Nephron (organoid): ENCODE results near the gene NAA40.

Source experiments
- H3K27ac Mint-ChIP-seq, 3 experiments: 2 replicates each; pipeline ENCODE4 v1.8.0; 2020; ENCODE audit warnings: mixed read lengths in 3 of 3, mild to moderate bottlenecking in 2 of 3, moderate library complexity in 1 of 3
- H3K27me3 Mint-ChIP-seq: 2 replicates; pipeline ENCODE4 v1.8.0; 2021; ENCODE audit warnings: low read depth, mild to moderate bottlenecking, moderate library complexity, mixed read lengths
- H3K36me3 Mint-ChIP-seq: 2 replicates; pipeline ENCODE4 v1.8.0; 2020; ENCODE audit warnings: low read depth, mixed read lengths
- H3K4me1 Mint-ChIP-seq: 2 replicates; pipeline ENCODE4 v1.8.0; 2020; ENCODE audit warnings: mixed read lengths
- H3K4me3 Mint-ChIP-seq, 3 experiments: 2 replicates each; pipeline ENCODE4 v1.8.0; 2020; ENCODE audit warnings: mild to moderate bottlenecking in 3 of 3, mixed read lengths in 3 of 3, moderate library complexity in 2 of 3
- H3K9me3 Mint-ChIP-seq: 2 replicates; pipeline ENCODE4 v1.8.0; 2020; ENCODE audit warnings: mixed read lengths
- TF ChIP-seq, protein P1 (sequence below), 3 experiments: fragments of 200-600 bp; sonication (generic); IDR thresholded peaks; one replicate each; pipeline ENCODE4 v1.5.0; 2021; ENCODE audit warnings: antibody characterized with exemption in 3 of 3; ENCODE audit not compliant: unreplicated experiment in 3 of 3

The NAA40 gene

DNA sequence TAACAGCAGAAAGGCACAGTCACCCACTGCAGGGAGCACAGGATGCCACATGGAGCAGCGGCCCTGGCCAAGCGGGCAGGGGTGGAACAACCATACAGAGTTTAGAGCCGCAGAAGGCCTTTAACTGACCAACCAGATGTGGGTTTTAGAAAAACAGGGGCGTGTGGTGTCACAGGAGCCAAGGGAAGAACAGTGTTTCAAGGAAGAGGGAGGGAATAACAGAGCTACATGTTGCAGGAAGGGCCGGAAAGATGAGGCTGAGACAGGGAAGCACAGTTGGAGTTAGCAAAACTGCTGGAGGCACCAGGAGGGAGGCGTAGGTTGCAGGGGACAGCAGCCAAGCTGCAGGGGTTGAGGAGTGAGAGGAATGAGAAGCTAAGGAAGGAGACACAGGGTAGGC, 7.8 kb upstream of the NAA40 start:
- peaks cover 16% of the 10 kb centered on the region for H3K4me1 Mint-ChIP-seq
- no peaks in the 10 kb centered on the region for H3K9me3 Mint-ChIP-seq
- H3K36me3 Mint-ChIP-seq, result no peaks in the 10 kb centered on the region
- peak overlapping the region in 2 of 3 experiments; percentile 13 to 14 for H3K4me3 Mint-ChIP-seq
- H3K27ac Mint-ChIP-seq, result peak overlapping the region; percentile 58 to 88 (median 85)
- peaks cover 6% of the 10 kb centered on the region for H3K27me3 Mint-ChIP-seq
- TF ChIP-seq, protein P1, sequence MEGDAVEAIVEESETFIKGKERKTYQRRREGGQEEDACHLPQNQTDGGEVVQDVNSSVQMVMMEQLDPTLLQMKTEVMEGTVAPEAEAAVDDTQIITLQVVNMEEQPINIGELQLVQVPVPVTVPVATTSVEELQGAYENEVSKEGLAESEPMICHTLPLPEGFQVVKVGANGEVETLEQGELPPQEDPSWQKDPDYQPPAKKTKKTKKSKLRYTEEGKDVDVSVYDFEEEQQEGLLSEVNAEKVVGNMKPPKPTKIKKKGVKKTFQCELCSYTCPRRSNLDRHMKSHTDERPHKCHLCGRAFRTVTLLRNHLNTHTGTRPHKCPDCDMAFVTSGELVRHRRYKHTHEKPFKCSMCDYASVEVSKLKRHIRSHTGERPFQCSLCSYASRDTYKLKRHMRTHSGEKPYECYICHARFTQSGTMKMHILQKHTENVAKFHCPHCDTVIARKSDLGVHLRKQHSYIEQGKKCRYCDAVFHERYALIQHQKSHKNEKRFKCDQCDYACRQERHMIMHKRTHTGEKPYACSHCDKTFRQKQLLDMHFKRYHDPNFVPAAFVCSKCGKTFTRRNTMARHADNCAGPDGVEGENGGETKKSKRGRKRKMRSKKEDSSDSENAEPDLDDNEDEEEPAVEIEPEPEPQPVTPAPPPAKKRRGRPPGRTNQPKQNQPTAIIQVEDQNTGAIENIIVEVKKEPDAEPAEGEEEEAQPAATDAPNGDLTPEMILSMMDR (IDR thresholded peaks at IDR 0.05; ENCODE audit: unreplicated experiment in 3 of 3), result no peak

DNA sequence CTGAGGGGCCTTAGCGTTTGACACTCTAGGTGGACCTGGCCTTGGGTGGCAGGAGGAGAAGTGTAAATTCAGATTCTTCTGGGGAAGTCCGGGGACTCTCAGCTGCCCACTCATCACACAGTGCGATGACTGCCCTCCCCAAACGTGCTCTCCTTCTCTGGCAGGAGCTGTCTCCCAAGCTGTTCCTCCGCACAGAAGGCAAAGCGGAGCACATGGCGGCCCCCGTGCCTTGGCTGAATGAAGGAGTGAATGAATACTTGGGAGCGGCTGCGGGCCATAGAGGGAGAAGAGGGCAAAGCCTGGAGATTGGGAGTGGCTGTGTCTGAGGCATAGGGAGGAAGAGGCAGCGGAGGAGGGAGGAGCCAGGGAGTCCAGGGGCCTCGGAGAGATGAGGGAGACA, 6.9 kb upstream of the NAA40 start:
- peaks cover 6% of the 10 kb centered on the region for H3K27me3 Mint-ChIP-seq
- no peak overlapping the region for H3K27ac Mint-ChIP-seq
- H3K4me1 Mint-ChIP-seq, result peaks cover 16% of the 10 kb centered on the region
- H3K36me3 Mint-ChIP-seq, result no peaks in the 10 kb centered on the region
- TF ChIP-seq, protein P1 (IDR thresholded peaks at IDR 0.05; ENCODE audit: unreplicated experiment in 3 of 3), result no peak
- H3K9me3 Mint-ChIP-seq, result no peaks in the 10 kb centered on the region
- H3K4me3 Mint-ChIP-seq, result no peak overlapping the region

DNA sequence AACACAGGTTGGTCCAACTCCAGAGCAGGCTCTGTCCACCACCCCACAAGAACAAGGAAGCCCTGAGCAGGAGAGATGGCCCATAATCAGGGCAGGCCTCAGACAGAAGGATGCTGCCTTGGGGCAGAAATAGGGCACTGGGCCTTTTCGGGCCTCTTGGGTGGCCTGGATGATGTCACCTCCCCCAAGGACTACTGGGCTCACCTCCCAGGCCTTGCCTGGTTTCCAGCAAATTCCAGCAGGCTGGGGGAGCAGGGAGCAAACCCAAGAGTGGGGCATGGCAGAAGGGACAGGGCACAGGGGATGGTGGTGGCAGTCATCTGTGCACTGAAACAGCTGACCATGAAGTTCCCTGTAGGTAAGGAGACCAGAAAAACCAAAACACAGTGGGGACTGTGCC, 5.3 kb upstream of the NAA40 start:
- no peaks in the 10 kb centered on the region for H3K9me3 Mint-ChIP-seq
- H3K4me3 Mint-ChIP-seq, result peak overlapping the region in 1 of 3 experiments; percentile 9
- H3K36me3 Mint-ChIP-seq, result no peaks in the 10 kb centered on the region
- H3K27ac Mint-ChIP-seq, result no peak overlapping the region
- peaks cover 6% of the 10 kb centered on the region for H3K27me3 Mint-ChIP-seq
- TF ChIP-seq, protein P1 (IDR thresholded peaks at IDR 0.05; ENCODE audit: unreplicated experiment in 3 of 3), result no peak
- peaks cover 21% of the 10 kb centered on the region for H3K4me1 Mint-ChIP-seq

DNA sequence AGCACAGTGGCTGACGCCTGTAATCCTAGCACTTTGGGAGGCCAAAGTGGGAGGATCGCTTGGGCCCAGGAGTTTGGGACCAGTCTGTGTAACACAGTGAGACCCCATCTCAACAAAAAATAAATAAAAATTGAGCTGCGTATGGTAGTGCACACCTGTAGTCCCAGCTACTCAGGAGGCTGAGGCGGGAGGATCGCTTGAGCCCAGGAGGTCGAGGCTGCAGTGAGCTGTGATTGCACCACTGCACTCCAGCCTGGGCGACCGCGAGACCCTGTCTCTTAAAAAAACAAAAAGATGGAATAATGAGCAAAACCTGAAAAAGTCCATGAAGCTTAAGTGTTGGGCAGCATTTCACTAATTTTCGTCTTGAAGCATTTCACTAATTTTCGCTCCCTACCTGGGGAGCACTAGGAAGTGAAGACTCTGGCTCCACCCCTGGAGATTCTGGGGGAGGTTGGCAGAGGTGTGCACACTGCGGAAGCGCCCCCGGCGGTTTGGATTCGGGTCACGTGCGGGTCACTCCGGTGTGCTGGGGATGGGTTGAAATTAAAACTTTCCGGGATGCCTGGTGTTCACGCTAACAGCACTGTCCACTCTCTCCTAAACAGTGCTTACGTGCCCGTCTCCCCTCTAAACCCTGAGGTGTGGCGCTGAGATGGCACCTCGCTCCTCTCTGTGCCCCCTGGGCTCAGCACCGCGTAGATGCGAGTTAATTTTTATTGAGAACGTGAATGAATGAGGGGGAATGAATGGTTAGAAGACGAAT, 906 bp upstream of the NAA40 start:
- Mint-ChIP-seq H3K27ac (peak overlapping the region; percentile 69 to 90 (median 78)), H3K27me3 (no peaks in the 10 kb centered on the region), H3K4me1 (peaks cover 29% of the 10 kb centered on the region), H3K36me3 (no peaks in the 10 kb centered on the region), H3K9me3 (no peaks in the 10 kb centered on the region), H3K4me3 (peak overlapping the region; percentile 86 to 95 (median 91))
- TF ChIP-seq, protein P1 (IDR thresholded peaks at IDR 0.05; ENCODE audit: unreplicated experiment in 3 of 3), result no peak

DNA sequence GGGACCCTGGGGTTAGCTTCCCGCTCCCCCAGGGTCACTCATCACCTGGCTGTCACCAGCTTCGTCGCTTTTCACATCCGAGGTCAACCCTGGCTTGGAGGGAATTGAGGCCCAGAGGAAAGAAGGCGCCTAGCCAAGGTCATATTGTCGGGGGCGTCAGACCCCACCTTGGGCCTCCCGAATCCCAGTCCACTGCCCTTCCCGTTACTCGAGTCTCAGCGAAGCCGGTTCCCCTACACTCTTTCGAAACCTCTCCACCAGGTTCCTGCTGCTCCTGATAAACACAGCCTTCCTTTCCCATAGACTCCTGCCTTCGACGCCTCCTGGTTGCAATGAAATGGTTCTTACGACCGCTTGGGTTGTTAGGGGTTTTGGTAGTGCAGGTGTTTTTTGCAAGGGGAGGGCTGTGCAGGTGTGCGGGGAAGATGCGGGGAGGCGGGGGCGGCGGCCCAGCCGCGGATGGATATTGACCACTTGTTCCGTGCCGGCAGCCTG, 642 bp downstream of the NAA40 start:
- Mint-ChIP-seq H3K27me3 (no peaks in the 10 kb centered on the region), H3K9me3 (no peaks in the 10 kb centered on the region), H3K27ac (peak overlapping the region; percentile 60 to 81 (median 79)), H3K36me3 (no peaks in the 10 kb centered on the region), H3K4me1 (peaks cover 37% of the 10 kb centered on the region), H3K4me3 (peak overlapping the region; percentile 86 to 95 (median 91))
- TF ChIP-seq, protein P1 (IDR thresholded peaks at IDR 0.05; ENCODE audit: unreplicated experiment in 3 of 3), result no peak

DNA sequence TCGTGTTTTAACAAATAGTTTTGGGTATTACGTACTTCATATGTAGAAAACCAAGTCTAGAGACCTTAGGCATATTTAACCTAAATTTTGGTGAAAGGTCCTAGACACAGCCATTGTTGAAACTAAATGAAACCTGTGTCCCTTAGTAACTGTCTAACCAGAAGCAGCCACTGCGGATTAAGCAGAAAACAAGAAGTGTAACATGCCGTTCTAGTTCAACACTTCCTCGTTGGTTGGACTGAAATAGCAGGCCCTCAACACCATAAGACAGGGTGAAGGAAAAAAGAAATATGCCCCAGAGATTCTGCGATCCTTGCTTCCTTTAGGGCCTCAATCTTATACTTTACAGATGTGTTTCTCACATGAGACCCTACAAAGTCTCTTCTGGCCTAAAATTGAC, 2.0 kb downstream of the NAA40 start:
- Mint-ChIP-seq H3K27me3 (no peaks in the 10 kb centered on the region), H3K4me1 (peaks cover 48% of the 10 kb centered on the region), H3K9me3 (no peaks in the 10 kb centered on the region)

More for the DNA sequence above, 2.0 kb downstream of the NAA40 start:
- H3K27ac Mint-ChIP-seq, result peak overlapping the region in 2 of 3 experiments; percentile 45 to 74
- peaks cover under 1% of the 10 kb centered on the region for H3K36me3 Mint-ChIP-seq
- H3K4me3 Mint-ChIP-seq, result peak overlapping the region; percentile 81 to 86 (median 82)
- TF ChIP-seq, protein P1 (IDR thresholded peaks at IDR 0.05; ENCODE audit: unreplicated experiment in 3 of 3), result no peak
